ENCODE data around the gene DDX24. TPM values are rescaled to one million over a fixed set of nuclear protein-coding genes. Genes with fewer than 3 reads are reported as not detected.

The DDX24 gene
- total and polyA plus RNA-seq, 2 of the 8 experiments (the other 6 are each of a cell fraction or from before 2014, with no cell fraction given) = 89.0 to 201 TPM

- TF ChIP-seq KDM5A (IDR thresholded peaks at IDR 0.05; ENCODE audit: low read length) (no peak), POLR2A (IDR thresholded peaks at IDR 0.05; ENCODE audit: control extremely low read depth in 1 of 2, low read depth in 2 of 2, low read length in 2 of 2) (no peak), POU5F1 (IDR thresholded peaks at IDR 0.05; ENCODE audit: low read depth, low read length) (no peak), SIN3A (conservative IDR thresholded peaks at IDR 0.05 in 1 of 2, IDR thresholded peaks at IDR 0.05 in 1 of 2; ENCODE audit: low read depth in 1 of 2, low read length in 2 of 2) (no peak)
Observed at GRCh38 chr14:94048691-94049624, 32.0 kb downstream of the DDX24 start (continued).
